HG03097 (cell line): Measurements from ENCODE around the gene POLR1A.

Source experiments
- ATAC-seq: cut with Tn5 transposase; IDR thresholded peaks from one replicate; pipeline ENCODE4 v1.9.1; 2021; ENCODE audit not compliant: unreplicated experiment, low FRiP score

Gene POLR1A

DNA sequence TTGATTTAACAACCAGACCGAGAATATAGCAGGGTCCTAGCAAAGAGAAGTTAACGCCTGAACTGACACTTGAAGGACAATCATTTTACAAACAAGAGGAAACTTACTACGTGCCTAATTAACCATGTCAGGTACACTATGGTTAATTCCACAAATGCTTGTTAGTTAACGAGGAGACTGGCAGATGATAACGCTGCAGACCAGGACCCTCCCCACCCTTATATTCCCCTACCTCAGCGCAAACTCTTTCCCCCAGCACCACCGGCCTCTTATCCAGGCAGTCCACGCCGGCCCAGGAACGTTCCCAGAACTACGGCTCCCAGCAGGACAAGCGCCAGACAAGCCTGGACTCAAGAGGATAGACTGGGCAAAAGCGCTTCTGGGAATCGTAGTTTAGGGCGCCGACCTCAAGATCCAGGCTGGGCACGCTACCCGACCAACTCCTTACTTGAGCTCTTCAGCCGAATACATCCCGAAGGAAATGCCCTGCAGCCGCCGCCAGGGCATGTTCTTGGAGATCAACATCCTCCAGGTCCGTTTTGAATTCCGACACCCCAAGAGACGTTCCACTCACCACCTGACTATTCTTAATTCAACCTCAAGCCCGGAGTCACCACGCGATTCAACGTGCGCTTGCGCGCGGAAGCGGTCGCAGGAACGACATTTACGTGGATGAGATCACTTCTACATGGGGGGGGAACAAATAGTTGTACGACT lies at the start of gene POLR1A:
Gene POLR1A, minus strand, starts transcription at position 635 of the 717 bp plus-strand sequence. Its CDS starts 110 bp downstream, at position 525.
- ATAC-seq, result peak; percentile 61

DNA sequence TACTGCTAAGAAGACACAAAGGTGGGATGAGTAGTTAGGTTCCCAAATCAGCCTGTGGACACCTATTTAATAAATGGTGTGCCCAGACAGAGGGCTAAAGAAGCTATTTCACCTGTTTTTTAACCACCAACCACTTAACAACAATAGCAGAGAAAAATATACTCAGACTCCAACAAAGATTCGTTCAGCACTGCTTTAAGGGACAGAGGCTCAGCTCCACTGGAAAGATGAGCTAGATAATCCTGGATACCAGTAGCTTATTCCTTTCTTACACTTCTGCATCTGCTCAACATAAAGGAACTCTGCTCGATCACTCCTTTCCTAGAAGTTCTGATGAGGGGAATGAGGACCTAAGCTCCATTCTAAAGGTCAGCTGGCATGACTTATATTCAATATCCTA lies 44.8 kb upstream of the POLR1A start:
- ATAC-seq, result no peak

DNA sequence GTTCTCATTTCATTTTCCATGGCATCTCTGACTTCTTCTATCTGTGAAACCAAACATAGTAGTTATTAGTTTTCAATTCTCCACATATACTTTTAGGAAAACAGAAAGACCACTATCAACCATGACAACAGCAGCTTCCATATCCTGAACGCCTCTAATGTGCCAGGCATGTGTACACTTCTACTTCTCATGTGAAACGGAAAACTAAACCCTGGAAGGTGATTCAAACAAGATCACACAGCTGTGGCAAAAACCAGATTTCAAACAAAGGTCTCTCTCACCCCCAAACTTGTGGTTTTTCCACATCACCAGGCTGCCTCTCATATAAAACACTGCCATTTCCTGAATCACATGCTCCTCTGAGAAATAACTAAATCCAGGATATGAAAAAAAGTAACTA lies 42.1 kb upstream of the POLR1A start:
- ATAC-seq, result no peak

DNA sequence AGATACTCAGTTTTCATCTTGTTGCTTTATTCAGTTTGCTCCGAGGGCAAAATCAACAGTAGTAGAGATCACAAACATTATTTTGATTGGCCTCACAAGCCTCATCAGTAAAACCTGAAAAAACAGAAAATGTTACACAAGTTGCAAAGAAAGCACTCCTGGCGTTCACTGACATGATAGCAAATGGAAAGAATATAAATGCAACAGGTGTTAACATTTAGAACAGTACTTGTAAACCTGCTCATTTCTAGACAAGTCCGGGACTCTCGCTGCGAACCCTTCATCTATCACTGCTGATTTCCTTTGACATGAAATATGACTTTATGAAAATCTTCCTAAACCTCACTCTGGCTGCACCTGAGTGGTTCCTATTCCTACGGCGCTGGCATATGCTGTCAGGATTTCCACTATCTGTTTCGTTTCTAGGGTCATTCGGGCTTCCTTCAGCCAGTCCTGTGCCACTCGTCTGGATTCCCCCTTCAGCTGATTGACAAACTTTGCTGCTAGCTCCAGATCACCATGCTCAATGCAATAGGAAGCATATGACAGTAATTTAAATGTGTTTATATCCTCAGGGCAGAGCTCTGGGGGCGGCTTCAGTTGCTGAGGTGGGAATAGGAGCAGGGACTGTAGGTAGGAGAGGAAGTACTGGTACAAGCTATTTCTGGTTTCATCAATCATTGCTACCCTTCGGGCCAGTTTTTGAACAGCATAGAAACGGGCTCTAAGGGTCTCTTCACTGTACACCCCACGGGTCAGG lies 38.4 kb upstream of the POLR1A start:
- ATAC-seq, result no peak

DNA sequence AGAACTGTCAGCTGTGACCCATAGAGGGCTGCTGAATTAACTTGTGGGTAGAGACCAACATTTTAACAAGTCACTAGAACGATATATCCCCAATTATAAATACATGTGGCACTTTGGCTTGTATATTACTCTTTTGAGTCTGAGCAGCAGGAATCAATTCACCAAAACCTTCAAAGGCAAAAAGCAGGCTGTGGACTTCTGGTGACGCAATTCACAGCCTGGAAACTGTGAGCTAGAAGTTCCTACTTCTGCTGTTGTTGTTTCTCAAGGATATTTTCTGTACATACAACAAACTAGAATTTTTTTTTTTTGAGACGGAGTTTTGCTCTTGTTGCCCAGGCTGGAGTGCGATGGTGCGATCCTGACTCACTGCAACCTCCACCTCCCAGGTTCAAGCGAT lies 37.6 kb upstream of the POLR1A start:
- no peak for ATAC-seq

- ATAC-seq, result no peak
Observed at GRCh38 chr2:86142436-86143257, 37.0 kb upstream of the POLR1A start.

DNA sequence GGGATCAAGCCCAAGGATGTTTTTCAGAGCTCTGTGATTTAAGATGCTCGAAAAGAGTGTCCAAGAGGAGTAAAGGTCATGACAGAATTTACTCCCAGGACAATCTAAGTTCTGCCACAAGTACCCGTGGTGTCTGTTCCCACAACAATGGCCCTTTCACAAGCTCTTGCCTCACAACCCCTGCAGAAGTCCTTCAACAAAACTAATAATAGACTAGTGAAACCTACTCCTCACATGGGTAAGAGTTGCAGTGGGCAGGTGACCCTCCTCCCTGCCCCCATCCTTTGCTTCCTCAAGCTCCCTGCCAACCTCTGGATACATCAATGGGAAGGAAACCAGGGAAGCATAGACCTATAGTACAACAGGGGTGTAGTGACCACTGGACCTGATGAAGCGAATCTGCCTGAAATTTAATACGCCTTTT lies 35.3 kb upstream of the POLR1A start:
- no peak for ATAC-seq

GRCh38 chr2:86139981-86140380 lies 34.3 kb upstream of the POLR1A start:
- no peak for ATAC-seq

- no peak for ATAC-seq
Observed at GRCh38 chr2:86138736-86139625, 33.3 kb upstream of the POLR1A start.

- ATAC-seq, result no peak
Observed at GRCh38 chr2:86136141-86136540, 30.5 kb upstream of the POLR1A start.

DNA sequence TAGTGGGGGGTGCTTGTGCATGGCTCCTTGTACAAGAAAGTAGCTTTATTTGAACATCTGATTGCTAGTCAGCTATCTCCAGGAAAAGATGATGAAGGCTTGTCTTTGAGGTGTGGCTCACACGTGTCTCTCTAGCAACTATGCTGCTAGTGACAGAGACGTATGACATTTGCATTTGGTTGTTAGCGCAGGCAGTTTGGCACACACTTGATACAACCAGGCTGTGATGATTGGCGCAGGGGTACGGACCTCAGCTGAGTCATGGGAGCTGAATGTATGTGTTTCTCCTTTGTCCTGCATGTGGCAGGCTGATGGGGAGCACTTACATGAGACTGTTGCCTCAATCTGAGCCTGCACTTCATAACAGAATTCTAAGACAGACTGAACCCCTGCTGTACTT lies 30.0 kb upstream of the POLR1A start:
- no peak for ATAC-seq

GRCh38 chr2:86134709-86135108 lies 29.0 kb upstream of the POLR1A start:
- ATAC-seq, result no peak

DNA sequence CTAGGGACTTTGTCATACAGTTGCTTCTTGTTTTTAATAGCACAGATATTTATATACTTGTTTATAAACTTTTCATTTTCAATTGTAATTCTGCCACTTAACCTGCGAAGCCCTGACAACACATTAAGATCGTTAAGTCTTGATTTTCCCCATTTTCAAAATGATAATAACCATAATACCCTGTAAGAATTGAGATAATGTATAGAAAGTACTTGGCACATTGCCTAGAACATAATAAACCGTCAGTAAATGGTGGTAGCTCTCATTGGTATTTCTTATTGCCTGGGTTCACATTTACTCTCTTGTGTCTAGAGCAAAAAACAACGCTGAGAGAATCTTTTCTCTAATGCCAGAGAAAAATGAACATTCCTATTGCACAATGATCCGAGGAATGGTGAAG lies 19.0 kb upstream of the POLR1A start:
- no peak for ATAC-seq

- no peak for ATAC-seq
Observed at GRCh38 chr2:86123328-86123925, 17.7 kb upstream of the POLR1A start.

DNA sequence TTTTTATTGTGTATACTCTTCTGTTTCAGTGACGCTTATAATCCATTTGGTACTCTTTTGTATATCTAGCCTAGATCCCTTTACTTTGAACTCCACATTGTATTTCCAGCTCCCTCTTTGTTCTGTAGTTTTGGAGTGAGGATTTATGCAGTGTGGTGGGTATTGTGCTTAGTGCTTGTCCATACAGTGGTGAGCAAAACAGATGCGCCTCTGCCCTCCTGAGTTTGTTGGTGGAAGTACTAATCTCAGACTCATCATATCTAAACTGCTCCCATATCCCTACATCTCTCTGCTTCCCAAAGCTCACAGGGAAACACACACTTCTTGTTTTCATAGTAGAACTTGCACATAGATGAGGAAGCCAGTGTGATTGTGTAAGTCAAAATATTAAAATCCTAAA lies 12.4 kb upstream of the POLR1A start:
- ATAC-seq, result no peak

DNA sequence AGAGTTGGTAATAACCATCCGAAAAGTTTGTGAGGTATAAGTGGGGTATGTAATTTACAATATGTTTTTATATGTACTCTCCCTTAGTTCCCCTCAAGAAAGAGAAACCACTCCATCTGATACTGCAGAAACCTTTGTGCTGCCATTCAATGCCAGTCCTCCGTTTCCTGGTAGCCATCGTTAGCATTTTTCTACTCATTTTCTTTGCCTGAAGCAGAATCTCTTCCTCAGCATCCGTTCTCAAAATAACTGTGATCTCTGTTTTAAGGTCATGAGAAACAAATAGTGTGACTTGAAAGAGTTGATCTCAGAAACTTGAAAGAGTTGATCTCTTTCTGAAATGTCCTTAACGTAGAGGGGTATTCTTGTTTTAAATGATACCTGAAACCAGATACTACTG lies 1.3 kb upstream of the POLR1A start:
- ATAC-seq, result no peak

GRCh38 chr2:86105969-86106945 lies 571 bp upstream of the POLR1A start, which contains the start of gene PTCD3:
TSS of gene PTCD3 (plus strand) at chr2:86106235. CDS start at chr2:86106248, 13 bp downstream.
- peak; percentile 88 for ATAC-seq

- ATAC-seq, result no peak
Observed at GRCh38 chr2:86102157-86102556, 3.5 kb downstream of the POLR1A start.

DNA sequence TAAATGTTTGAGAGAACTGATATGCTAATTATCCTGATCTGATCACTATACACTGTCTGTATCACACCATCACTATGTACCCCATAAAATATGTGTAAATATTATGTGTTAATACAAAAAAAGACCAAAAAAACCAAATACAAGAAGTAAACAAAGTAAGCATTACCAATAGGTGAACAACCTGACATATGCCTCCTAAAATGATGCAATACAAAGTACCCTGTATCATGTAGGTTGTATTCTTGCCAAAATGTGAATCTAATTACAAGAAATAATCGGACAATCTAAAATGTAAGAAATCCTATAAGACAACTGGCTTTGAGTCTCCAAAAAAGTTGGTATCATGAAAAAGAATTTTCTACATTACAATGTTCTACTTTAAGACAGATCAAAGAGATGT lies 7.8 kb downstream of the POLR1A start:
- no peak for ATAC-seq
